HG03039 (cell line): Measurements from ENCODE around the gene PRKD1.
A peak's percentile ranks its signal among the peaks of the same experiment; 100 is the strongest.
"Not testable (repeated sequence)": the region's sequence is repeated elsewhere in the genome, so short reads cannot be mapped to it uniquely, and the experiment has no call there.

ENCODE experiments used
- ATAC-seq: cut with Tn5 transposase; IDR thresholded peaks from one replicate; pipeline ENCODE4 v1.9.1; 2021; ENCODE audit warnings: mild to moderate bottlenecking, moderate library complexity; ENCODE audit not compliant: unreplicated experiment

The PRKD1 gene

GRCh38 chr14:29839691-29840090 lies 88.0 kb downstream of the PRKD1 start:
- not testable (repeated sequence) for ATAC-seq

DNA sequence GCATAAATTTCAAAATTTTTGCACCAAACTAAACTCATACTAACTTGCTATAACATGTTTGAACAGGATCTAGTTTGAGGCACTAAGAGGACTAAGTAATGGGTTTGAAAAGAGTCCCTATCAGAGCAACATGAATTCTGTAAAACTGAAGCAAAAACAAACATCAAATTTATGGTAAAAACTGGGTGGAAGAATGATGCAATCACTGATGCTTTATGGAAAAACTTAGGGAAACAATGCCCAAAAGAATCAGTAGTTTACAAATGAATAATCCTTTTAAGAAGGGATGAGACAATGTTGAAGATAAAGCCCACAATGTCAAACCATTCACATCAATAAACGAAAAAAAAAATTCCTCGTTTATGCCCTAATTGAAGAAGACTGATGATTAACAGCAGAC lies 88.9 kb downstream of the PRKD1 start:
- ATAC-seq, result no peak

GRCh38 chr14:29836395-29836794 lies 91.3 kb downstream of the PRKD1 start:
- ATAC-seq, result peak; percentile 53

DNA sequence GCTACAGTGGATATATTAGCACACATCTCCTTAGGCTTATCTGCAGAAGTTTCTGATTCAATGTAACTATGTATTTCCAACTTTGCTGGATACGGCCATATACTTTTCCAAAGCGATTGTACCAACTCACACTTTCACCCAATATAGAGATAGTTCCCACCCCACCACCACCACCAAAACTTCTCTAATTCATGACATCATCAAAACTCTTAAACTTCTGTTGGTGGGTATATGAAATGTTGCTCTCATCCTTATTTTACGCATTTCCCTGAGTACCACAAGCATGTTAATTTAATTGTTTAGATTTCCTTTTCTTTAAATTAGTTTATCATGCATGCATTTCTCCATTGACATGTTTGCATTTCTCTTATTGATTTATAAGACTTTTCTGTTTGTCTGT lies 95.6 kb downstream of the PRKD1 start:
- ATAC-seq, result no peak

DNA sequence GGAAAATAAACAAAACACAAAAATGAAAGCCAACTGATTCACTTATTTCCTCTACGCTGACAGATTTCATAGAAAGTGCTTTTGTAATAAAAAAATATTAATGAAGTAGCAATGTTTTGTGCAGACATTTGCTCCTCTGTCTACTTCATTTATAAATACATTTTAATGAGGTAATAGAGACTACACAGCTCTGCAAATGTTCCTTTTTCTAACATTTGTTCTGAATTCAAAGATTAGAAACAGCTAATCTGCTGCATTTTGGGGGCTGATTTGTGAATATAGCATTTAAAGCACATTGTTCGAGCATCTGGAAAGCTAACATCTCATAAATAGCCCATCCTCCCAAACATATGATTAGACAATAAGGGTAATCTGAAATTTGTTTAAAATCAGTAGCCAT lies 97.8 kb downstream of the PRKD1 start:
- no peak for ATAC-seq

DNA sequence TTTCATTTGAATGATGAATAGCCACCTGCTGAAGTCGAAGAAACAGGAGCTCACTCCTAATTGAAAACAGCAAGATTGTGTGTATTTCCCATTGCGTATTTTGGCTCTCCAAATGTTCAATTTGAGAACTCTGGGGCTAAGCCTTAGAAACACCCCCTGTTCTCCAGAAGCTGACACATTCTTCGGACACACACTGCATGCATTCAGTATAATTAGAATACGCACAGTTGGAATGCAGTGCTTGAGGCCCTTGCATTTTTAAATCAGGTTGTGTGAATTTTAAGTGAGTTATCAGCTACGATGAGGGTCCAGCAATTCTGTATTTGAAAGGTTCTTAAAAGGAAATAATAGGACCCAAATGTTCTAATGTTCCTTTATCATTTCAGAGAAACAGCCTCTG lies 103.8 kb downstream of the PRKD1 start:
- ATAC-seq, result no peak

DNA sequence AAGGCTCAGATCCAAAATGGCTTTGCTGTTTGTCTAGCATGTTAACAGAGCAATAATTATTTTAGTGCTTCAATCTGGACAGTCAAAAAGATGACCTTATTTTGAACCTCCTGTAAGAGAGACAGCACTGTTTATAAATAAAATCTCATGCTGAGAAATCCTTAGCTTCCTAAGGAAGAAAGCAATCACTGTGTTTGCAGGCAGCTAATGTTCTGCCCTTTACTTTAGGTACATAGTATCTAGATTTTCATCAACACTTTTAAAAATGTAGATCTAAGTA lies 105.3 kb downstream of the PRKD1 start:
- no peak for ATAC-seq

DNA sequence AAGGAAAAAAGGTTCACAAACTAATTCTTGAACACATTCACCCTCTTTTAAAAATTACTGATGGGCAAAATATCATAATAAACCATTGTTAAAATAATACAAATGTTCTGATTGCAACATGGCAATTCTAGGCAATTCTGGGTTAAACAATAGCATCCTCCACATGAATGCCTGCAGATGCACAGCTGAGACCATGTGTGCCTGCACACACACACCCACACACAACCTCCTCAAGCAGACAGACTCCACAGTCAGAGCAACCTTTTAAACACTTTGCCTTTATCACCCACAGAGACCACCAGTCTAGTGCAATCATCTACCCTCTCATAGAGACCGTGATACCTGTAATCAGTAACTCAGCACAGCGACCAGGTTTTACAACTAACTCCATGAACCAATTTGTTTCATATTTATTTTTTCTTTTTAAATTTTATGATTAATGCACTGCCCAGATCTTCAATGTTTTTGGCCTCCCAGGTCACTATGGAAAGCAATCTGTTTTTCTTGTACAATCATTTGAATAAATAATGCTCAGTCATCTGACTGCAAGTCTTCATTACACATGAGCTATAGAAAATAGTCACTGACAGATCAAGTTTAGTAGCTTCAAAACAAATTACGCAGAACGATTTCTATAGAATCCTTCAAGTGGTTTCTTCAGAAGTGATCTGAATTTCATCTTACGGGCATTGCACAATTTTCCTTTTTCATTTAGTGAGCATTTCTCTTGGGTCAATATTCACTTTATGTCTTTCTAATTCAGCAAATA lies 105.8 kb downstream of the PRKD1 start:
- ATAC-seq, result no peak

- ATAC-seq, result no peak
These were observed 106.4 kb downstream of the PRKD1 start for GRCh38 chr14:29821242-29821641.

DNA sequence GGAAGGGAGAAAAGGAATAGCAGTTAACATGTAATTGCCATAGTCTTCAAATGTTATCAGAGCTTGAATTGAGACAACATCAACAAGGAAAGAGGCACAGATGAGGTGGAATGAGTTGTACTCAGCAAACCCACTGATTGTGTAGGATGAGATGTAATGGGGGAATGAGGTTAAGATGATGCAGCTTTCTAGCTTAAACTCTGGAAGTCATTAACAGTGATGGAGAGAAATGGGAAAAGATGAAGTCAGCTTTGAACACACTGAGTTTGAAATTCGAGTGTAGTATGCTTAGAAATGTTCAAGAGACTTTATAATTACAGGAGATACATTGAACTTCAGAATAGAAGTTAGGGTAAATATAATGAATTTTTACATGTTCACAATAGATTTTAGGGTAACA lies 106.9 kb downstream of the PRKD1 start:
- no peak for ATAC-seq

- no peak for ATAC-seq
These were observed 109.8 kb downstream of the PRKD1 start for GRCh38 chr14:29817767-29818405.

GRCh38 chr14:29815016-29815674 lies 112.5 kb downstream of the PRKD1 start:
- ATAC-seq, result no peak

DNA sequence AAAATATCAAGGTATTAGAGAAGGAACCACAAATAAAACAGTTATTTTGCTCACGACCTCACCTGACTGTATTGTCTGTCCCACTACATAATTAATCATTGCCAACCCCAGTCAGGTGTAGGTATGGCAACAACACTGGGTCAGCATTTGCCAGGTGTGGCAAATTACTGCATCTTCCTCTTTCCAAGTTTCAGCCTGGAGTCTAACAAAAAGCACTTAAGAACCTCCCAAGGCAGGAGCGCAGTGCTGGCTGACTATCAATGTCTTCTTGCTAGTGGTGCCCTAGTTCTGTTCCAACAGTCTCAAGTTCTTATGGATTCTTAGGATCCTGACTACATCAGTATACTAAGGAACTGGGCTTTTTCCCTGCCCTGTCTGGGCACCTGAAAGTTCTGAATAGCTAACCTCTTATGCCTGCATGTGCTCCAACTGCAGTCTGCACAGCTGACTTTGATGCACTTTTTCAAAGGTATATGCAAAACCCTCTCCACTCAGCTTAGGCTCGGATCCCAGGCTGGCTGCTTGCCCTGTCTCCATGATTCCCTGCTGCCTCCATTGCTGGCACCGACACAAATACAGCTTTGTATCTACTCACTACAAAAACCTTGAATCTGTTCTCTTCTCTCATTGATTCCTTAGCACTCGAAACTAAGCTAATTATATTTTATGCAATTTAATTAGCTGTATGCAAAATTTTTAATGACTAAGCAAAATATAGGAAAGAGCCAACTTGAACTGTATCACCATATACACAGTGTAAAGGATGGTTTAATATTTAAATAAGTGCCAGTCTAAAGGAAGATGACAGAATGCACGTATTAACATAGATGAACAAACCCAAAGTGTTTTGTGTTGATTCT lies 113.3 kb downstream of the PRKD1 start:
- ATAC-seq, result no peak

GRCh38 chr14:29810682-29811081 lies 117.0 kb downstream of the PRKD1 start:
- no peak for ATAC-seq

GRCh38 chr14:29810064-29810463 lies 117.6 kb downstream of the PRKD1 start:
- no peak for ATAC-seq

GRCh38 chr14:29806124-29806517 lies 121.5 kb downstream of the PRKD1 start:
- no peak for ATAC-seq

- ATAC-seq, result no peak
These were observed 122.1 kb downstream of the PRKD1 start for GRCh38 chr14:29805415-29806123.

DNA sequence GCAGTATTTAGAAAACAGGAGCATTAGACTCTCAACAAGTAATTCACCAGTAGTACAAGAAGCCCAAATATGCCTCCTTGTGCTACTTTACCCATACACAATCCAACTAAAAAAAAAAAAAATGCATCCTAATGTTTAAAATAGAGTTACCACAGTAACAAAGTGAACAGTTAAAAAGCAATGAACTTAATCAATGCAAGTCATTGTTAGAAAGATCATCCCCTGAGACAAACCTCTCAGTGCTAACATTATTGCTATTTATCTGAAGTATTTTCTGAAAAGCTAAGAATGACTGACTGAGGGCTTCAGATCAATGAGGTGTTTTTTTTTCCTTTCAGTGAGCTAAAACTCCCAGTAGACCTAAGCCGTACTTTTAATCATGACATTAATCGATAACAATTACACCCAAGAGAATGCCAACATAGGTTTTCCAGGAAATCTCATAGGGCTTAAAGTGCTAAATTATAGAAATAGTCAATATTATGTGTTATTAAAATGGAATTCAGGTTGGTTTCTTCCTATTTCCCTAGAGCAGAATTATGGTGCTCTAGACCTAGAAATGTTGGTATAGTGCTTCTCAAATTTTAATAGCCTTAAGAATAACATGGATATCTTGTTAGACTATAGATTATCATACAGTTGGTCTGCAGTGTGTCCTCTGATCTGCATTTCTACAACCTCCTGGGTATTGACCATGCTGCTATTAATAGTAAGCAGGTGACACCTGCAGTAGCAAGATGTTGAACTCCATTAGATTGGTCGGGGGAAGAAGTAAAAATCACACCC lies 123.0 kb downstream of the PRKD1 start:
- ATAC-seq, result no peak

DNA sequence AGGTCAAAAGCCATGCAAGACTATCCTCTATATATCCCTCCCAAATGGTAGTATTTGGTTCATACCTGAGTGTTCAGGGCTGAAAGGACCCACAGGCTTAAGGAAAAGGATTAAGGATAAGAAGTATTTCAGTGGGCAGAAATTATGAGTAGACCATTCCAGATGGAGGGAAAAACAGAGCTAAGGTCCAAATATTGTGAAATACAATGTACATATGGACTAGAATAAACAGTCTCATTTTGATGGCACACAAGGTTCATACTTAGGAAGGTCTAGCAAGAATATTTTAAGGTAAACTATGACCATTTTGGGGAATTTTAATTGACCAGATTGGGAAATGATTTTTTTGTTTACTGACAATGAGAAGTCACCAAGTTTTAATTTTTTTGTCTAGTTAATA lies 124.6 kb downstream of the PRKD1 start:
- ATAC-seq, result no peak

DNA sequence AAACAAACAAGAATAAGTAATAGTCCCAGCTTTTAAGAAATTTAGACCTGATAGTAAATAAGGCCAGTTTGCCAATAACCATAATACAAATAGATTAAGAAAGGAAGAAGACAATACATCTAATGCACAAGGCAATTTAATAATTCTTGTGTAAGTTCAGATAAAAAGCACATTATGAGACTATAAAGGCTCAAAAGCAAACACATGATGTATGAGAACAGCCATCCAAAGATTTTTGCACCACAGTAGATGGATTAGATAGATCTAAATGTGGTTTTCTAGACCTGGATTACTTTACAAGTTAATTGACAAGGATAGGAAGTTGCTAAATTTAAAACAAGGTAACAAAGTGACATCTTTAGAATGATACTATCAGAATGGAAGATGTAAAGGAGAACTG lies 125.4 kb downstream of the PRKD1 start:
- ATAC-seq, result no peak
